Left ventricle myocardium superior (tissue), 1 donor: ENCODE measurements around the gene OR2J2. TPM values are rescaled to one million over a fixed set of nuclear protein-coding genes. Genes with fewer than 3 reads are reported as not detected.
"Not testable (repeated sequence)": the region's sequence is repeated elsewhere in the genome, so short reads cannot be mapped to it uniquely, and the experiment has no call there.

ENCODE experiments used
- ATAC-seq: fragments of 200-7000 bp; cut with Tn5 transposase; one replicate; pipeline ENCODE4 v1.9.1; 2020; ENCODE audit warnings: mild to moderate bottlenecking, moderate library complexity
- DNase-seq: peaks from one replicate; pipeline ENCODE4 v3.0.0-alpha.2; 2020
- intact Hi-C: fragments of 100-400 bp; cut with micrococcal nuclease; formaldehyde crosslinking; loops from one replicate; pipeline ENCODE4 v1.11.0; 2022
- long read RNA-seq: library from polyadenylated mRNA; unstranded; transcript quantifications from one replicate; pipeline ENCODE4 v2.0.0, GENCODE V29; 2021
- total RNA-seq: library from RNA; stranded (reverse); fragmentation: NEBNext Ultra II Directional; extraction: Animal tissue kit (Norgen Biotek cat#: 25700); gene quantifications from one replicate; pipeline ENCODE4 v1.2.1, GENCODE V29; 2021
- donor health status: DM: no; HTN: yes; CAD: no; lungs with severe emphysema.

OR2J2 gene
- total RNA-seq, result not detected
- long read RNA-seq, result 0 reads

- DNase-seq, intact Hi-C loops, ATAC-seq: not testable (repeated sequence)
Observed at GRCh38 chr6:29170607-29171006, at the start of gene OR2J2. Gene OR2J2, plus strand, starts transcription at chr6:29170907. Its CDS starts 2,729 bp downstream, at chr6:29173636.

- no peak for ATAC-seq
- no peak for DNase-seq
- intact Hi-C loops, result no loop called here
Observed at GRCh38 chr6:29129326-29130012, 41.2 kb upstream of the OR2J2 start.

GRCh38 chr6:29130644-29131043, 40.1 kb upstream of the OR2J2 start:
- intact Hi-C loops, result no loop called here
- ATAC-seq (no peak), DNase-seq (no peak)

GRCh38 chr6:29131691-29132090, 39.0 kb upstream of the OR2J2 start:
- no peak for ATAC-seq
- intact Hi-C loops, result no loop called here

GRCh38 chr6:29137724-29138123, 33.0 kb upstream of the OR2J2 start:
- intact Hi-C loops, result no loop called here
- ATAC-seq (no peak), DNase-seq (no peak)

More at GRCh38 chr6:29131691-29132090, 39.0 kb upstream of the OR2J2 start:
- no peak for DNase-seq

GRCh38 chr6:29141606-29142005, 29.1 kb upstream of the OR2J2 start:
- ATAC-seq (no peak), DNase-seq (no peak)
- intact Hi-C loops, result no loop called here

- intact Hi-C loops, result no loop called here
- no peak for ATAC-seq
- no peak for DNase-seq
Observed at GRCh38 chr6:29142309-29142708, 28.4 kb upstream of the OR2J2 start.

- intact Hi-C loops, result no loop called here
- no peak for ATAC-seq
- DNase-seq, result no peak
Observed at GRCh38 chr6:29146179-29146578, 24.5 kb upstream of the OR2J2 start.

- no peak for DNase-seq
- no peak for ATAC-seq
- intact Hi-C loops, result no loop called here
Observed at GRCh38 chr6:29147074-29147473, 23.6 kb upstream of the OR2J2 start.

- ATAC-seq, intact Hi-C loops, DNase-seq: not testable (repeated sequence)
Observed at GRCh38 chr6:29149444-29149843, 21.3 kb upstream of the OR2J2 start.

- intact Hi-C loops, result no loop called here
- no peak for DNase-seq
- no peak for ATAC-seq
Observed at GRCh38 chr6:29153083-29153482, 17.6 kb upstream of the OR2J2 start.

- ATAC-seq, intact Hi-C loops, DNase-seq: not testable (repeated sequence)
Observed at GRCh38 chr6:29155182-29155581, 15.5 kb upstream of the OR2J2 start.

GRCh38 chr6:29159922-29160321, 10.8 kb upstream of the OR2J2 start:
- DNase-seq, result not testable (repeated sequence)

GRCh38 chr6:29165571-29165970, 5.1 kb upstream of the OR2J2 start:
- DNase-seq, ATAC-seq, intact Hi-C loops: not testable (repeated sequence)

More at GRCh38 chr6:29159922-29160321, 10.8 kb upstream of the OR2J2 start:
- ATAC-seq, intact Hi-C loops: not testable (repeated sequence)

- no peak for ATAC-seq
- intact Hi-C loops, result no loop called here
- DNase-seq, result no peak
Observed at GRCh38 chr6:29171736-29172135, 1.0 kb downstream of the OR2J2 start.

GRCh38 chr6:29183594-29183993, 12.9 kb downstream of the OR2J2 start:
- no peak for DNase-seq
- intact Hi-C loops, result no loop called here
- ATAC-seq, result no peak

- DNase-seq, intact Hi-C loops, ATAC-seq: not testable (repeated sequence)
Observed at GRCh38 chr6:29188659-29189058, 18.0 kb downstream of the OR2J2 start.

GRCh38 chr6:29200767-29201662, 30.3 kb downstream of the OR2J2 start:
- DNase-seq (no peak), ATAC-seq (no peak)
- intact Hi-C loops, result no loop called here

GRCh38 chr6:29201966-29202365, 31.3 kb downstream of the OR2J2 start:
- no peak for DNase-seq
- intact Hi-C loops, result no loop called here

GRCh38 chr6:29211488-29211887, 40.8 kb downstream of the OR2J2 start:
- DNase-seq, result no peak
- intact Hi-C loops, result no loop called here
- no peak for ATAC-seq

More at GRCh38 chr6:29201966-29202365, 31.3 kb downstream of the OR2J2 start:
- no peak for ATAC-seq
